ENCODE results near the gene SSC5D. TPM values are rescaled to one million over a fixed set of nuclear protein-coding genes. Genes with fewer than 3 reads are reported as not detected.

The SSC5D gene
- total and polyA plus RNA-seq, 9 of the 15 experiments (the other 6 are each of a cell fraction or from before 2014, with no cell fraction given), result 0.04 to 0.71 (median 0.14) TPM; not detected in 2

DNA sequence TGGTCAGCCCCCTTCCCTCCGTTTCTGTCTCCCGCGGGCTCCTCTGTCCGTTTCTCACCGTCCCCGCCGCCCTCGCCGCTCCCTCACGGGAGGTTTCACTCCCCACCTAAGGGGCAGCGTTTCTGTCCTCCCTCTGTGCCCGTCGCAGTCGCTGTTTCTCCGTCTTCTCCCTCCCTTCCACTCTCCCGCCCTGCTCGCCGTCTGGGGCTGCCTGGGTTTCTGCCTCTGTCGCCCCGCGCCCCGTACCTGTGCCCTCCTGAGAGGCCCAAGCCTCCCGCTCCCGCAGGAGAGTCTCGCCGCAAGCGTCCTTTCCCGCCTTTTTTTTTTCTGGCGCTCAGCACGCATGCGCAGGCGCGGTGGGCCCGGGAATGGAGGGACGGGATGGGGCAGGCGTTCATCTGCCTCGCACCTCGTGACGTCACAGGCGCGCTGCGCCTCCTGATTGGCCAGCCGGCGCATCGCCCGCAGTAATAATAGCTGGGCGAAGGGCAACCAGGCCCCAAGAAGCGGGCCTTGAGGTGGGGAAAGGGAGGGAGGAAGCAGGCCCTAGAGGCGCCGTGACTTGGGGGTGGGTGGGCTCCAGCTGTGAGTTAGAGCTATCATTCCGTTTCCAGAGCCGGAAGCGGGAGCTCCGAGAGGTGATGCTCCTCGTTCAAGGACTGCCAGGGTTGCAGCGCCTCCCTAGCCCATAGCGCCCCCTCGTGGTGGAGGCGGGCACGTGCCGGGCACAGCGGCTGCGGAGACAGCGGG, 15.4 kb downstream of the SSC5D start (continued):
- TF ChIP-seq LEF1 (IDR thresholded peaks at IDR 0.05) (no peak), ZNF12 (CRISPR knock-in tag; IDR thresholded peaks at IDR 0.05) (0 out of 2 replicates have a peak, but pooled peaks have one; percentile 56), ARID1B (IDR thresholded peaks at IDR 0.05) (no peak; the same call in 1 of the 2 replicates), ZNF3 (CRISPR knock-in tag; IDR thresholded peaks at IDR 0.05) (no peak), MED1 (CRISPR knock-in tag; IDR thresholded peaks at IDR 0.05; ENCODE audit: borderline replicate concordance) (no peak), ZFP1 (CRISPR knock-in tag; IDR thresholded peaks at IDR 0.05) (no peak), TSC22D4 (tag; IDR thresholded peaks at IDR 0.05) (no peak), ZEB2 (IDR thresholded peaks at IDR 0.05) (no peak), CSDE1 (IDR thresholded peaks at IDR 0.05) (peak in 1 of 2 experiments; percentile 92; a peak in 2 of 4 replicates), BRF1 (IDR thresholded peaks at IDR 0.05; ENCODE audit: borderline replicate concordance, extremely low read depth, insufficient read length) (no peak), TAL1 (IDR thresholded peaks at IDR 0.05) (no peak), CBFA2T3 (IDR thresholded peaks at IDR 0.05) (no peak), ZNF263 (CRISPR knock-in tag; IDR thresholded peaks at IDR 0.05; ENCODE audit: borderline replicate concordance) (peak; percentile 89), SRSF3 (IDR thresholded peaks at IDR 0.05; ENCODE audit: insufficient read depth, low read length) (no peak), KDM1A (IDR thresholded peaks at IDR 0.05) (peak in 1 of 2 experiments; percentile 57; a peak in 1 of 4 replicates), MIER1 (IDR thresholded peaks at IDR 0.05; ENCODE audit: low read depth) (peak; percentile 29; the same call in 1 of the 2 replicates), FOXA3 (CRISPR knock-in tag; conservative IDR thresholded peaks at IDR 0.05 in 1 of 2, IDR thresholded peaks at IDR 0.05 in 1 of 2) (peak in 1 of 2 experiments; percentile 98; a peak in 2 of 4 replicates), SNIP1 (IDR thresholded peaks at IDR 0.05; ENCODE audit: low read depth) (peak; percentile 87), CEBPG (CRISPR knock-in tag; IDR thresholded peaks at IDR 0.05) (peak; percentile 83), CEBPG (tag; conservative IDR thresholded peaks at IDR 0.05 in 1 of 2, IDR thresholded peaks at IDR 0.05 in 1 of 2) (no peak), BMI1 (IDR thresholded peaks at IDR 0.05; ENCODE audit: low read length) (no peak), FOXJ3 (CRISPR knock-in tag; IDR thresholded peaks at IDR 0.05) (no peak), RBFOX2 (IDR thresholded peaks at IDR 0.05; ENCODE audit: low read depth, low read length) (peak; percentile 72)
- TF ChIP-seq, protein P1, sequence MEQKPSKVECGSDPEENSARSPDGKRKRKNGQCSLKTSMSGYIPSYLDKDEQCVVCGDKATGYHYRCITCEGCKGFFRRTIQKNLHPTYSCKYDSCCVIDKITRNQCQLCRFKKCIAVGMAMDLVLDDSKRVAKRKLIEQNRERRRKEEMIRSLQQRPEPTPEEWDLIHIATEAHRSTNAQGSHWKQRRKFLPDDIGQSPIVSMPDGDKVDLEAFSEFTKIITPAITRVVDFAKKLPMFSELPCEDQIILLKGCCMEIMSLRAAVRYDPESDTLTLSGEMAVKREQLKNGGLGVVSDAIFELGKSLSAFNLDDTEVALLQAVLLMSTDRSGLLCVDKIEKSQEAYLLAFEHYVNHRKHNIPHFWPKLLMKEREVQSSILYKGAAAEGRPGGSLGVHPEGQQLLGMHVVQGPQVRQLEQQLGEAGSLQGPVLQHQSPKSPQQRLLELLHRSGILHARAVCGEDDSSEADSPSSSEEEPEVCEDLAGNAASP (IDR thresholded peaks at IDR 0.05), result no peak
- TF ChIP-seq, protein P2, sequence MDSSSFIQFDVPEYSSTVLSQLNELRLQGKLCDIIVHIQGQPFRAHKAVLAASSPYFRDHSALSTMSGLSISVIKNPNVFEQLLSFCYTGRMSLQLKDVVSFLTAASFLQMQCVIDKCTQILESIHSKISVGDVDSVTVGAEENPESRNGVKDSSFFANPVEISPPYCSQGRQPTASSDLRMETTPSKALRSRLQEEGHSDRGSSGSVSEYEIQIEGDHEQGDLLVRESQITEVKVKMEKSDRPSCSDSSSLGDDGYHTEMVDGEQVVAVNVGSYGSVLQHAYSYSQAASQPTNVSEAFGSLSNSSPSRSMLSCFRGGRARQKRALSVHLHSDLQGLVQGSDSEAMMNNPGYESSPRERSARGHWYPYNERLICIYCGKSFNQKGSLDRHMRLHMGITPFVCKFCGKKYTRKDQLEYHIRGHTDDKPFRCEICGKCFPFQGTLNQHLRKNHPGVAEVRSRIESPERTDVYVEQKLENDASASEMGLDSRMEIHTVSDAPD (CRISPR knock-in tag; IDR thresholded peaks at IDR 0.05), result no peak
